ENCODE results near the gene SH2D3A. TPM values are rescaled to one million over a fixed set of nuclear protein-coding genes. Genes with fewer than 3 reads are reported as not detected.

The SH2D3A gene
- total and polyA plus RNA-seq, 2 experiments from 2014 or later: 20.7 to 38.4 TPM

GRCh38 chr19:6708346-6708745 is 58.9 kb downstream of the SH2D3A start (continued):
- TF ChIP-seq REST (IDR thresholded peaks at IDR 0.05; ENCODE audit: unreplicated experiment) (no peak), CTCF (conservative IDR thresholded peaks at IDR 0.05; ENCODE audit: low read depth in 2 of 2) (no peak), ZNF331 (CRISPR knock-in tag; IDR thresholded peaks at IDR 0.05; ENCODE audit: low read depth) (no peak), NANOG (IDR thresholded peaks at IDR 0.05; ENCODE audit: borderline replicate concordance) (no peak), POLR2AphosphoS5 (IDR thresholded peaks at IDR 0.05; ENCODE audit: low read depth) (no peak), ETS1 (IDR thresholded peaks at IDR 0.05) (no peak)

- no peaks in the 10 kb centered on the region for H3K4me1 Mint-ChIP-seq
- Histone ChIP-seq H3K4me2 (no peak overlapping the region), H3K79me2 (replicated peaks; ENCODE audit: insufficient read depth) (no peaks in the 10 kb centered on the region), H3K4me1 (ENCODE audit: insufficient read depth) (0 out of 2 replicates have a peak, but pooled peaks cover 2% of the 10 kb centered on the region), H3K9me2 (ENCODE audit: insufficient read depth) (no peaks in the 10 kb centered on the region), H3K27ac (ENCODE audit: low read depth) (no peak overlapping the region), H3F3A (replicated peaks; ENCODE audit: low read depth) (no peaks in the 10 kb centered on the region), H3K27me3 (ENCODE audit: insufficient read depth) (peaks cover 21% of the 10 kb centered on the region), H4K20me1 (replicated peaks; ENCODE audit: insufficient read depth) (no peaks in the 10 kb centered on the region), H3K4me3 (no peak overlapping the region), H3K36me3 (ENCODE audit: insufficient read depth) (no peaks in the 10 kb centered on the region), H2AFZ (no peak overlapping the region)
- DNase-seq (ENCODE audit: low spot score) (no peak), ATAC-seq (no peak)
- TF ChIP-seq ZNF114 (CRISPR knock-in tag; IDR thresholded peaks at IDR 0.05): no peak
- peaks cover 10% of the 10 kb centered on the region for H3K27me3 Mint-ChIP-seq (ENCODE audit: insufficient read depth, low read depth, poor library complexity)
- peaks cover 94% of the 10 kb centered on the region for H3K9me3 Mint-ChIP-seq
- peaks cover 35% of the 10 kb centered on the region for H3K36me3 Mint-ChIP-seq (ENCODE audit: low read depth)
- no peak overlapping the region for H3K27ac Mint-ChIP-seq
- H3K4me3 Mint-ChIP-seq: no peak overlapping the region
Measured at GRCh38 chr19:6707658-6708018, 59.6 kb downstream of the SH2D3A start.

Measured in GM23338 (cell line).